IPS-NIHi7 (cell line): ENCODE data around the gene RIMS4.
"Not testable (repeated sequence)": the region's sequence is repeated elsewhere in the genome, so short reads cannot be mapped to it uniquely, and the experiment has no call there.

ENCODE experiments used
- DNase-seq: peaks from one replicate; pipeline ENCODE4 v3.0.0; 2012; ENCODE audit warnings: mixed read lengths; ENCODE audit errors: extremely low spot score

RIMS4 gene

DNA sequence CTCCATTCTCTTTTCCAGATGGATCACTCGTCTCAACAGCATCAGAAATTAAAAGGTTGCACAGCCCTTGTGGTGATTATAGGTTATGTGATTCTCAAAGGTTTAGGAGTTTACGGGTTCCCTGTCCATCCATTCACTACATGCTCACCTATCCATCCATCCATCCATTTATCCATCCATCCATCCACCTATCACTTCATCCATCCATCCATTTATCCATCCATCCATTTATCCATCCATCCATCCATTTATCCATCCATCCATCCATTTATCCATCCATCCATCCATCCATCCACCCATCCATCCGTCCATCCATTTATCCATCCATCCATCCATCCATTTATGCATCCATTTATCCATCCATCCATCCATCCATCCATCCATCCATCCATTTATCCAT, 46.5 kb downstream of the RIMS4 start:
- DNase-seq: not testable (repeated sequence)

DNA sequence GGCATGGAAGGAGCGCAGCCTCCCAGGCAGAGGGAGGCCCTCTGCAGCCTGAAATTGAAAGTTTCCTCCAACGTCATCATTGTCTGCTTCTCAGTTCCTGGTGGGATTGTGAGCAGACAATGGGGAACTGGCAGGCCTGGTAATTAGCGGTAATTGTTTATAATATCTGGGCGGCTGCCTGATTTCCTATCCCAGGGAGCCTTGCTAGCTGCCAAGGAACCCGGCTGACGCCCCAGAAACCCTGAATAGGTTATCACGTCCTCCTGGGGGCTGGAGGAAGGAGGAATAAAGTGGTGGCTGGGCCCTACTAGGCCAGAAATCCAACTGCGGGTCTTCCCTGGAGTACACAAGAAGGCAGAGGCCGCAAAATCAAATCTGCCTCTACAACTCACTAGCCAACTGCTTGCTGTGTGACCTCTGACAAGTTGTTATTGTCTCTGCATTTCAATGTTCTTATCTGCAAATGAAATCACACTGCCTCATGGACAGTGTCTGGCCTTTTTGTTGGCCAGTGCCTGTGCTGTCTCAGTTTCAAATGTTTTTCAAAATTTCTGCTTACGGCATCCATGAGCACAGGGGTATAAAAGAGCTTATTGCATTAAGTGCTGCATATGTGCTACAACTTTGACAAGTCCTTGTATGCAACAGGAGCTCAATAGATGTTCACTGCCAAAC, 47.7 kb downstream of the RIMS4 start:
- no peak for DNase-seq

DNA sequence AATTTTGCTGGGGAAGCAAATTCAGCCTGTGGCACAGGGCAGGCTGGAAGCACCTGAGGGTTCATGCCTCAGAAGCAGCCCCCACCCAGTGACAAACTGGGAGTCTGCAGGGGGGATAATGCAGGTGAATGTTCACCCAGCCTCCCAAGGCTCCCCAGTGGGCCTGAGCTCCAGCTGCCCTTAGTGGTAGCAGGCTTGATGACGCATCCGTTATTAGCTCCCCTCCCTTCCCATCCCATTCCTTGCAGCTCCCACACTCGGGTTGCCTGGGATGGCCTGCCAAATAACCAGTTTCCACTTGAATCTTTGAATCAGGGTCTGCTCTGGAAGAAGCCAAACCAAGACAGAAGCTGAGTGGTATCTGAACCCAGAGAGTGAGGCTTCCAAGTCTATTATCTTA, 48.9 kb downstream of the RIMS4 start:
- DNase-seq: no peak

DNA sequence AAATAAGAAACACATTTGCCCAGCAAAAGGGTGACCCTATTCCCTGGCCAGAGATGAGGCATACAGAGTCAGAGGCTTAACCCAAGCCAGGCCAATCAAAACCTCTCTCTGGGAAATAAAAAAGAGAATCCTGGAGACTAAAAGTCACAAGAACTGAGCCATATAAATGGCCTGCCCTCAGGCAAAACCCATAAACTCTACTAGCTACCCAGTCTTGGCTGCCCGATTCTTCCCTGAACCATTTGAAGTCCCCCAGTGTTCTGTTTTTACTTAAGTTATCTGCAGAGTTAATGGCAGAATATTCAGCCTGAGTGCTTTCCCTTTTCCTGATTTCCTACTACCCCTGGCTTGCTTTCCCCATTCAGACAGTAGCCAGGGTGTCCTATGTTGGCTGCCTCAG, 50.8 kb downstream of the RIMS4 start:
- no peak for DNase-seq

DNA sequence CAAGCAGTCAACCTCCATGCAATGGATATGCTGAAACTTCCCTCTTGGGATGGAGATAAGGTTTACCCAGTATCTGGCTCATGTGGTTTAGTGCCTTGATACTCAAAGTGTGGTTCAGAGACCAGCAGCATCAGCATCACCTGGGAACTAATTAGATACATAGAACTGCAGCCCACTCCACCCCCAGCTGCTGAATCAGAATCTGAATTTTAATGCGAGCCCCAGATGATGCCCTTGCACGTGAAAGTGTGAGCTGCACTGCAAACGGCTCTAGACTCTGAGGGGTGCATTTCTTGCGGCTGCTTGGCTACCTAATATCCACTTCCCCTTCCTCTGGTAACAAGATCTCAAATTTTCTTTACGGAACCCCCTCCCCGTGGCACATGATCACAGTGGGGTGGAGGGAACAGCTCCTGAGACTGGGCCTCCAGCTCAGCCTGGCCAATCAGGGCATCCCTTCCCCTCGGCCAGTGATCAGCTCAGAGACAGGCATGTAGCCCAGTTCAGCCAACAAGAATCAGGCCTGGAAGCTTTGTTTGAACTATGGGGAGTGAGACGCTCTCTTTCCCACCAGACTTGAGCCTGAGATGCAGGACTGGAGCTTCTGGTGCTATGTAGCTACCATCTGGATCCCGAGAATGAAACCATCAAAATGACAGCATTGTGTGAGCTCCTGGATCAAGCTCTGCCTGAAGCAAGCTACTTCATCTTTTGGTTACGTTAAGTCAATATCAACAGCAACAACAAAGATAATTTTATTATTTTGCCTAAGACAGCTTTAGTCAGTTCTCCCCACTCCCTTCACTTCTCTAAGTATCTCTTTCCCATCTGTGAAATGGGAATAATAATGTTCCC, 51.9 kb downstream of the RIMS4 start:
- DNase-seq: no peak

DNA sequence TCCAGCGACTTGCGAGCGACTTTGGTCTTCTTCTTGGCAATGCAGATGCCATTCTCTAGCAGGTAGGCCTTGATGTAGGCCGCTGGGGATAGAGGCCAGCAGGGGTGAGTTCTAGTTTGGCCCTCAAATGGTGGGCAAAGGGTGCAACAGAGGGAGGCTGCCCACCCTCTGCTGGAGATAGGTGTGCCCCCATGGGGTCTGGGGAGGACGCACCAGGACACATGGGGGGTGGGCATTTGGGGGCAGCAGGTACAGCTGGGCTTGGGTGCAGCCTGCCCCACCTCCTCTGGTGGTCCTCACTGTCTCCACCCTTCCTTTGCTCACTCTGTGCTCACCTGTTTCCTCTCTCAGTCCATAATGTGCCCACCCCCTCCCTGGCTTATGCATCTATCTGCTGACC, 53.4 kb downstream of the RIMS4 start:
- no peak for DNase-seq

DNA sequence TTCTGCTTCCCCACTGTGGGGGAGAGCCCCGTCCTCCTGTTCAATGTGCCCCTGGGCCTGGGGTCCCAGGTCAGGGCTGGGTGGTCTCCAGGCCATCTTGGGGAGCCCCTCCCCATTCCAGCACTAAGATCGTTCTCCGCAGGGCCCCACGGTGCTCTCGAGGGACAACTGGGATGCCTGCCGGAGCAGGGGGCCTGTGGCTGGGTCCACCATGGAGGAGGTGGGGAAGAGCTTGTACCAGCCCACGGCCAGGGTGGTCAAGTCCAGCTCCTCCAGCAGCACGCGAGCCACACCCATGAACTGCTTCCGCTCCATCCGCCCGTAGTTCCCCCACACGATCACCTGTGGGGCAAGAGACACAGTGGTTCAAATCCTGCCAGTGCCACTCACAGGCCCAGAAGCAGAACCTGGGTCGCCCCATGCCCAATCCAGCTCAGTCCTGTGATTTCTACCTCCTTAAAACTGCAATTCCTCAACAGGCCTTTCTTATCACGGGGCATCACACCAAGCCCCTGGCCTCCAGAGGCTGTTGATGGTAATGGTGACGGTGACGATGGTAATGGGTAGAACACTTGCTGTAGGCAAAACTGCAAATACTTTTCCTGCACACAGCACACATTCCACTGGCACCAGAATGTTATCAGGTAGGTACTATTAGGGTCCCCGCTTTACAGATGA, 54.2 kb downstream of the RIMS4 start:
- no peak for DNase-seq

DNA sequence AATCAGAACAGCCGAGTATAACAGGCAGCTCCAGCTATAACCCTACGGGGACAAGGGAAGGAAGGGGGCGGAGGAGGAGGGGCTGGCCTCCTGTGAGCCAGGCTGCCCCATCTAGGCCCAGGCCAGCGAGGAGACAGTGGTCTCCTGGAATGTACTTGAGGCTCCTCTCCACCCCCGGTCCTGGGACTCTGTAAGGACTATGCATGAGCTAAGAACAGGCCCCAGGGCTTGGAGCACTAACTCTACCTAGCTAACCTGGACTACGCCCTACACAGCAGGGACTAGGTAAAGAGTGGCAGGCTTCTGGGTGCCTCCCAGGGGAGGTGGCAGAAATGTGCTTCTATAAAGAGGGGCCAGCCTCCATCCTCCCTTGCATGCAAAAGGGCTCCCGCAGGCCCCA, 55.8 kb downstream of the RIMS4 start:
- no peak for DNase-seq

DNA sequence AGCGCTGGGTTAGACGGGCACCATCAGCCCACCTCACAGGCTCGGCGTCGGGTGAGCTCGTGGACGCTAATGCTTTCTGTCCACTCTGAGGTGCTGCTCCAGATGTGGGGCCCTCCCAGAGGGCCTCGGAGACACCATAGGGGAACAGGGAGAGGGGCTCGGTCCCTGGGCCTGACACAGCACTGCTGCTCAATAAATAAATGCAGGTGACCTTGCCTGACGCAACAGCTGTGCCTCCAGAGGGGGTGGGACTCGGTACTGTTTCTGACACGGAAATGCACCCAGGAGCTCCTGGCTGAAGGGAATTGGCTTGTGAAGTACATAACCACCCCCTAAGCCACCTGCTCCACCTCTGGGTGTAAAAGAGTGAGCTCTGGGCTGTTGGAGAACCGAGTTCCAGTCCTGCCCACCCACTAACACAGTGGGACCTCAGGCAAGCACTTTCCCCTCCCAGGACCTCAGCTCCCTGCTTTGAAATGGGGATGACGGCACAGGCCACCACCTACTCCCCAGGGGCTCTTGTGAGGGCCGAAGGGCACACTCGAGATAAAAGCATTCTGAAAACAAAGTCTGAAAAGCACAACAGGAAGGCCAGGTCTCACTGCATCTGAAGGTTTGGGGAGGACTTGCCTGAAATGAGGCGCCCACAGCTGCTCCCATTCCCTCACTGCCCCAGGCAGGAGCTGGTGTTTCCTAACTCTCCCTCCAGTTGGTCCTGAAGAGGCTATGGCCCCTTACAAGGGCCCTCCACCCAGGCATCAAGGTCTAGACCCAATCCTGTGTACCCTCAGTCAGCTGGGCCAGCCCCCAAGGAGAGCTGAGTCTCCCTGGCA, 58.0 kb downstream of the RIMS4 start:
- no peak for DNase-seq

DNA sequence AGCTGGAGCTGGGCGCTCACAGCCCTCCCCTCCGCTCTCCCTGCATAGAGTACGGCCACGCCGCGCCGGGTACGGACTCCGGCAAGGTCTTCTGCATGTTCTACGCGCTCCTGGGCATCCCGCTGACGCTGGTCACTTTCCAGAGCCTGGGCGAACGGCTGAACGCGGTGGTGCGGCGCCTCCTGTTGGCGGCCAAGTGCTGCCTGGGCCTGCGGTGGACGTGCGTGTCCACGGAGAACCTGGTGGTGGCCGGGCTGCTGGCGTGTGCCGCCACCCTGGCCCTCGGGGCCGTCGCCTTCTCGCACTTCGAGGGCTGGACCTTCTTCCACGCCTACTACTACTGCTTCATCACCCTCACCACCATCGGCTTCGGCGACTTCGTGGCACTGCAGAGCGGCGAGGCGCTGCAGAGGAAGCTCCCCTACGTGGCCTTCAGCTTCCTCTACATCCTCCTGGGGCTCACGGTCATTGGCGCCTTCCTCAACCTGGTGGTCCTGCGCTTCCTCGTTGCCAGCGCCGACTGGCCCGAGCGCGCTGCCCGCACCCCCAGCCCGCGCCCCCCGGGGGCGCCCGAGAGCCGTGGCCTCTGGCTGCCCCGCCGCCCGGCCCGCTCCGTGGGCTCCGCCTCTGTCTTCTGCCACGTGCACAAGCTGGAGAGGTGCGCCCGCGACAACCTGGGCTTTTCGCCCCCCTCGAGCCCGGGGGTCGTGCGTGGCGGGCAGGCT, 60.1 kb downstream of the RIMS4 start:
- DNase-seq: peak; percentile 52

DNA sequence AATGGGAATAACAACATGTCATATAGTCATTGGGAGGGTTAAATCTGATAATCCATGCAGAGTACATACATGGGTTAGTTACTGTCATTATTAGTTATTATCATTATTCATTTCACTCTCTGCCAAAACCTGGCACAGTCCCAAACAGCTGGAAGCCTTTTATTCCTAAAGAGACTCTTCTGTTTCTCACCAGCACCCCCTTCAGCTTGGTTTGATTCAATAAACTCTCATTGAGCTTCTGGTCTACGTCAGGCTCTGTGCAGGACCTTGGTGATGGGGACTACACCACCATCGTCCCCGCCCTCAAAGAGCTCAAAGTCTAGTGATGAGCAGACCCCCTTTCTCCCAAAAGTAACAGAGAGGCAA, 62.4 kb downstream of the RIMS4 start:
- no peak for DNase-seq

DNA sequence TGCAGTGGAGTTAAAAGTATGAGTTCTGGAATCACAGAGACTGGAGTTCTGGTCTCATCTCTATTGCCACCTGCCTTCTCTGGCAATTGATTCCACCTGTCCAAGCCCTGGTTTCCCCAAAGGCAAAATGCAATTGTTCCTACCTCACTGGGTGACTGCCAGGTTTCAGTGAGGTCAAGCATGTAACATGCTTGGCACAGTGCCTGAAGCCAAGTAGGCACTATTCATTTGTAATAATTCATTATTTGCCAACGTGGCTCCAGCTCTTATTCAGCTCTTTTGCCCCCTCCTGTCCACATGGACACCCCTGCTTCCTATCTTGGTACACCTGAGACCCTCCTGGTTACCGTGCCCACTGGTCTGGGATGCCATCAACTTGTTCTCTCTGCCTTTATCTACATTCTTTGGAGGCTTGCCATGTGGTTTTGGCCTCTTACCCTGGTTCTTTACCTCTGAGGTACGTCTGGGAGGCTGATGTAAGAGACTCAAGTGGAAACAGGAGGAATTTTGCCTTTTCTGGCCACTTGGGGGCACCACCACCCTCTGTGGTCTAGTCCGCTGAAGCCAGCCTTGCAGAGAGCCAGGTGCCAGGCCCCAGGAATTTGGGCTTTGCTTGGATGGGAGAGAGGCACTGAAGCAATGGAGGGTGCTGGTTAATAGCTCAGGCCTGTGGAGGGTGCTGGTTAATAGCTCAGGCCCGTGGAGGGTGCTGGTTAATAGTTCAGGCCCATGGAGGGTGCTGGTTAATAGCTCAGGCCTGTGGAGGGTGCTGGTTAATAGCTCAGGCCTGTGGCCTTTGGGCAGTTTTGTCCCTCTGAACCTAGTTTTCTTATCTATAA, 63.0 kb downstream of the RIMS4 start:
- DNase-seq: peak; percentile 88

DNA sequence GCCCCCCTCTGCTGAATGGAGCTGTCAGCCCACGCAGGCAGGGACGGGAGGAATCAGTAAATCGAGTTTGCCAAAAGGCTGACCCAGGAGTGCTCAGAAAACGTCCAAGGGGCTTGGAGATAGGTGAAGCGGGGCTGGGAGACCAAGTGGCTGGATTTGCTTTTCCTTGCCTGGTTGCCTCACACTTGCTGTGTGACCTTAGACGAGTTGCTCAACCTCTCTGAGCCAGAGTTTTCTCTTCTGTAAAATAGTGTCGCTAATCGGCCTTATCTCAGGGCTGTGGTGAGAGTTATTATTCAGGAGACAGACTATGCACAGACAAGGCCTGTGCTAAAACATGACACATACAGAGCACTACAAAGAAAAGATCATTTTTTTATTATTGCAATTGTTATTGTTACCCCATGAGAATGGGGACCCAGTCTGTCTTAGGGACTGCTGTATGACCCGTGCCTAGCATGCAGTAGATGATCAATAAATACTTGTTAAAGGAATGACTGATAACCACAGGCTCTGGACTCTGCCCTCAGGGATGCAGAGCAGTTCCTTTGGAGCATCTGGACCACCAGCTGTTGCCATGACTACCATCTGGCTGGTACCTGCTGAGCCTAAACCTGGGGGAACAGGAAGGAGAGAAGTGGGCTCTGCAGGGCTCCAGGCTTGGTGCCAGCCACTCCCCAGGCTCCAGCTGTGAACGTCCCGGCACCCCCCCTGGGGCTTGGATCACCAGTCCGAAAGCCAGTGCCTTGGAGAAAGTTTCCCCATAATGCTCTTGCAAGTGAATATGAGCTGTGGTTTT, 63.8 kb downstream of the RIMS4 start:
- DNase-seq: no peak

DNA sequence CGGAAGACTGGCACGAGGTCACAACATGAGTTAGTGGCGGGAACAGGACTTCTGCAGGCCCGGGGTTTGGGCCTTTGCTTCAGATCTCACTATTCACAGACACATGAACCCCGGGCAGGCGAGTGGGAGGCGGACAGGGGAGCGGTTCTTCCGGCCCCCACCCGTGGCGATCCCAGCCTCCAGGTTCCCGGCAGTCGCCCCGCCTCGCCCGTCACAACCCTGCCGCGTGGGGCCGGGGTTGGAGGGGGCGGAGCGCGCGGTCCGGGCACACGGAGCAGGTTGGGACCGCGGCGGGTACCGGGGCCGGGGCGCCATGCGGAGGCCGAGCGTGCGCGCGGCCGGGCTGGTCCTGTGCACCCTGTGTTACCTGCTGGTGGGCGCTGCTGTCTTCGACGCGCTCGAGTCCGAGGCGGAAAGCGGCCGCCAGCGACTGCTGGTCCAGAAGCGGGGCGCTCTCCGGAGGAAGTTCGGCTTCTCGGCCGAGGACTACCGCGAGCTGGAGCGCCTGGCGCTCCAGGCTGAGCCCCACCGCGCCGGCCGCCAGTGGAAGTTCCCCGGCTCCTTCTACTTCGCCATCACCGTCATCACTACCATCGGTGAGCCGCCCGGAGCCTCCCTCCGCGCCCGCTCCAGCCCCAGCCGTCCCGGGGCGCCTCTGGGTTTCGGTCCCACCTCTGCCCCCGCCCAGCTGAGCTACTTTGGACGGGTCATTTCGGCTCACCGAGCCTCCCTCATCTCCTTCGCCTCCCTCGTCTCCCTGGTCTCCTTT, 64.6 kb downstream of the RIMS4 start, which contains the start of gene KCNK15:
Gene KCNK15, plus strand, starts transcription at position 268 of the 769 bp plus-strand sequence. Its CDS starts 46 bp downstream, at position 314.
- no peak for DNase-seq

DNA sequence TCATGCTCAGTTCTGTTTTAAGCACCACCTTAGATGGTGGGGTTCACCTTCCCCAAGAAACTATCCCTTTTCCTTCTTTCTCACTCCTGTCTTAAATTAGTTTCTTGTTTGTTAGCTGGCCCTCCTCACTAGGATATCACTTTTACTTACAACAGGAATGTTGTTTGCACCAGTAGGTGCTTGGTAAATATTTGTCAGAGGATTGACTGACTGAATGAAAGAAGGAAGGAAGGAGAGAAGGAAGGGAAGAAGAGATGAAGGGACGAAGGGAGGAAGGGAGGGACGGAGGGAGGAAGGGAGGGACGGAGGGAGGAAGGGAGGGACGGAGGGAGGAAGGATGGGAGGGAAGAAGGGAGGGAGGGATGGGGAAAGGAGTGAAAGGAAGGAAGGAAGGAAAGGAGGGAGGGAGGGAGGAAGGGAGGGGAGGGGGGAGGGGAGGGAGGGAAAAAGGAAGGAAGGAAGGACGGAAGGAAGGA, 65.2 kb downstream of the RIMS4 start:
- no peak for DNase-seq

DNA sequence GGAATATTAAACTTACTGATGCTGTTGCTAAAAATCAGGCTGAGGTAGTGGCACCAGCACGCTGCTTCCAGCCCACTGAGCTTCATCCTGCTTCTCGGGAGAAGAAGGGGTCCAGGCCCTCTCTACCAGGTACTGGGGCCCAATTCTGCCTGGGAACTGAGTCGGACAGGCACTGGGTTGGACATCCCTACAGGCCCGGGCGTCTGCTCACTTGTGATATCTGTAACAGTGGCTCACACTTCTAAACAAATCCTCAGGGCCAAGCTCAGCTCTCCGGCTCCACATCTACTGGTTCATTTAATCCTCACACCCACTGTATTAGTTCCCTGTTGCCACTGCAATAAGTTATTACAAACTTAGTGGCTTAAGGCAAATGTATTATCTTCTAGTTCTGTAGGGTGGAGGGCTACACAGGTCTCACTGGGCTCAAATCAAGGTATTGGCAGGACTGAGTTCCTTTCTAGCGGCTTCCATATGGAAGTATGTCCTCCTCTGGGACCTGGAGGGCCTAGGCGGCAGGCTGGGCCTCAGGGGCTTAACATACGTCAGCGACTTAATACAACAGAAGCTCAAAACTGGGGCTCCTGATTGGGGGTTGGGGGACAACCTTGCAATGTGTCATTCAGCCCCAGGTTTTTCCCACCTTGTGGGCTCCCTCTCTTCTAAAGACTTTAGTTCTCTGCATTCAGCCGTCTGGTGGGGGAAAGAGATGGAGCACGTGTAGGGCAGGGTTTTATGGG, 66.3 kb downstream of the RIMS4 start:
- DNase-seq: no peak

DNA sequence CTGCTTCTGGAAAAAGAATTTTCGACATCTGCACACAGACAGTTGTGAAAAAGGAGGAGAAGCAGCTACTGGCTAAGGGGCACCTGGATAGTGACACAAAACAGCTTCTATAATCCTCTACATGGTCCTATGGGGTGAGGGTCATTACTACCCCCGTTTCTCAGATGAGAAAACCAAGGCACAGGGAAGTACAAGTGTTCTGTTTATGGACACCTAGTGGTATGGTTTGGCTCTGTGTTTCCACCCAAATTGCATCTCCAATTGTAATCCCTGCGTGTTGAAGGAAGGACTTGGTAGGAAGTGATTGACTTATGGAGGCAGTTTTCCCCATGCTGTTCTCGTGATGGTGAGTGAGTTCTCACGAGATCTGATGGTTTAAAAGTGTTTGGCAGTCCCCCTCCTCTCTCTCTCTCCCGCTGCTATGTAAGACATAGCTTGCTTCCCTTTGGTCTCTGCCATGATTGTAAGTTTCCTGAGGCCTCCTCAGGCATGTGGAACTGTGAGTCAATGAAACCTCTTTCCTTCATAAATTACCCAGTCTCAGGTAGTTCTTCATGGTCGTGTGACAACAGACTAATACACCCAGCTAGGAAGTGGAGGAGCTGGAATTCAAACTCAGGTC, 67.2 kb downstream of the RIMS4 start:
- DNase-seq: no peak
